GM12878 (cell line): ENCODE results near the gene CALR. TPM values are rescaled to one million over a fixed set of nuclear protein-coding genes. Genes with fewer than 3 reads are reported as not detected.

ENCODE experiments used
- CBFB ChIP-seq: IDR thresholded peaks from 2 replicates; pipeline ENCODE4 v1.6.1; 2016; ENCODE audit warnings: antibody characterized with exemption, low read depth
- CEBPZ ChIP-seq: fragments of 150-350 bp; IDR thresholded peaks from 2 replicates; pipeline ENCODE4 v1.6.1; 2016; ENCODE audit warnings: low read depth, low read length
- CTCF ChIP-seq, 3 experiments: IDR thresholded peaks in 2 of 3; conservative IDR thresholded peaks in 1 of 3; 2 replicates each; pipeline ENCODE4 v1.5.1; 2011; ENCODE audit warnings: low read depth in 3 of 3, low read length in 3 of 3, mild to moderate bottlenecking in 3 of 3, control low read depth in 2 of 3, moderate library complexity in 2 of 3, inconsistent platforms in 1 of 3, mixed read lengths in 1 of 3; ENCODE audit not compliant: control insufficient read depth in 2 of 3, insufficient read depth in 1 of 3; ENCODE audit errors: extremely low read depth in 1 of 3
- EGR1 ChIP-seq, 2 experiments: IDR thresholded peaks; 1 replicate in 1 of 2; 2 replicates in 1 of 2; pipeline ENCODE4 v1.6.1; 2011 to 2012; ENCODE audit warnings: low read depth in 2 of 2, low read length in 2 of 2, borderline replicate concordance in 1 of 2, mild to moderate bottlenecking in 1 of 2, moderate library complexity in 1 of 2
- ETV6 ChIP-seq, 2 experiments: fragments of 450-650 bp in 1 of 2; IDR thresholded peaks in 1 of 2; conservative IDR thresholded peaks in 1 of 2; 2 replicates each; pipeline ENCODE4 v1.6.1; 2014; ENCODE audit warnings: antibody characterized with exemption in 1 of 2, borderline replicate concordance in 1 of 2, low read depth in 1 of 2, mild to moderate bottlenecking in 1 of 2, moderate library complexity in 1 of 2
- GABPA ChIP-seq: IDR thresholded peaks from 2 replicates; pipeline ENCODE4 v1.6.1; 2014; ENCODE audit warnings: antibody characterized with exemption, low read depth, mild to moderate bottlenecking, inconsistent platforms
- IKZF2 ChIP-seq, 2 experiments: fragments of 450-650 bp; IDR thresholded peaks; 2 replicates each; pipeline ENCODE4 v1.6.1; 2017; ENCODE audit warnings: mild to moderate bottlenecking in 2 of 2, moderate library complexity in 2 of 2
- IRF4 ChIP-seq: IDR thresholded peaks from 2 replicates; pipeline ENCODE4 v1.6.1; 2011; ENCODE audit warnings: low read depth, low read length
- MEF2B ChIP-seq: fragments of 450-650 bp; IDR thresholded peaks from 2 replicates; pipeline ENCODE4 v1.6.1; 2018; ENCODE audit warnings: mild to moderate bottlenecking, moderate library complexity; ENCODE audit not compliant: partially characterized antibody, poor library complexity, severe bottlenecking
- NFXL1 ChIP-seq: fragments of 450-650 bp; IDR thresholded peaks from 2 replicates; pipeline ENCODE4 v1.6.1; 2017; ENCODE audit warnings: antibody characterized with exemption, mild to moderate bottlenecking, borderline replicate concordance
- NR2C1 ChIP-seq: fragments of 450-650 bp; IDR thresholded peaks from 2 replicates; pipeline ENCODE4 v1.6.1; 2017; ENCODE audit warnings: antibody characterized with exemption, mild to moderate bottlenecking, moderate library complexity
- NR2C2 ChIP-seq: IDR thresholded peaks from 2 replicates; pipeline ENCODE4 v1.6.1; 2011; ENCODE audit warnings: borderline replicate concordance, low read depth; ENCODE audit not compliant: control insufficient read depth, insufficient read length
- NR2F1 ChIP-seq: fragments of 450-650 bp; conservative IDR thresholded peaks from 2 replicates; pipeline ENCODE4 v1.6.1; 2017; ENCODE audit warnings: mild to moderate bottlenecking
- NRF1 ChIP-seq: conservative IDR thresholded peaks from 2 replicates; pipeline ENCODE4 v1.6.1; 2011; ENCODE audit warnings: mild to moderate bottlenecking, low read depth, low read length, improper control_type of control experiment
- RUNX3 ChIP-seq: IDR thresholded peaks from 2 replicates; pipeline ENCODE4 v1.6.1; 2012; ENCODE audit warnings: low read length, inconsistent platforms
- SIX5 ChIP-seq: IDR thresholded peaks from 2 replicates; pipeline ENCODE4 v1.6.1; 2011; ENCODE audit warnings: mild to moderate bottlenecking, low read depth, low read length, moderate library complexity; ENCODE audit not compliant: severe bottlenecking
- SREBF1 ChIP-seq: IDR thresholded peaks from 2 replicates; pipeline ENCODE4 v1.6.1; 2012; ENCODE audit warnings: mild to moderate bottlenecking, low read length
- ZBTB33 ChIP-seq: fragments of 450-650 bp; IDR thresholded peaks from 2 replicates; pipeline ENCODE4 v1.6.1; 2017; ENCODE audit warnings: mild to moderate bottlenecking
- ZNF384 ChIP-seq: IDR thresholded peaks from 2 replicates; pipeline ENCODE4 v1.6.1; 2012; ENCODE audit warnings: low read depth, mild to moderate bottlenecking, low read length, improper control_type of control experiment, borderline replicate concordance
- ZZZ3 ChIP-seq: IDR thresholded peaks from 2 replicates; pipeline ENCODE4 v1.6.1; 2011; ENCODE audit warnings: low read depth; ENCODE audit not compliant: control insufficient read depth, insufficient read length
- polyA plus RNA-seq, 11 experiments: library from polyadenylated mRNA; depleted of rRNA in 4 of 11; unstranded in 6 of 11; stranded (reverse) in 5 of 11; fragments of >200 nt; fragmentation: Nextera tagmentation in 4 of 11; fragmentation: Illumina TruSeq in 1 of 11; extraction: Ambion mirVana in 4 of 11; extraction: Trizol in 1 of 11; gene quantifications; 1 replicate in 1 of 11; 2 replicates in 10 of 11; pipeline versions ENCODE4 v1.2.1 to v1.2.3, GENCODE V29; 2011 to 2016; ENCODE audit warnings: inconsistent platforms in 2 of 11, missing spikeins in 2 of 11, low read depth in 1 of 11
- total RNA-seq, 4 experiments: library from RNA; depleted of rRNA in 3 of 4; stranded (reverse); fragments of >200 nt in 3 of 4; fragmentation: Illumina TruSeq in 1 of 4; extraction: Trizol in 1 of 4; gene quantifications; 2 replicates each; pipeline versions ENCODE4 v1.2.1 to v1.2.3, GENCODE V29; 2013 to 2021

CALR gene
- total and polyA plus RNA-seq, 10 of the 15 experiments (the other 5 are each of a cell fraction or from before 2014, with no cell fraction given) = 202 to 1,451 (median 749) TPM

GRCh38 chr19:12985049-12985776 lies 46.8 kb downstream of the CALR start (continued):
- no peak for TF ChIP-seq GABPA
- TF ChIP-seq RUNX3 = no peak
- TF ChIP-seq NR2F1 = peak; percentile 95
- no peak for TF ChIP-seq NR2C2
- no peak for TF ChIP-seq ZZZ3
- no peak for TF ChIP-seq ETV6 (conservative IDR thresholded peaks at IDR 0.05 in 1 of 2, IDR thresholded peaks at IDR 0.05 in 1 of 2; ENCODE audit: borderline replicate concordance in 1 of 2, low read depth in 1 of 2)
- no peak for TF ChIP-seq CBFB
- no peak for TF ChIP-seq CEBPZ
- peak; percentile 20 to 23; a peak in 2 of 4 replicates for TF ChIP-seq IKZF2 (IDR thresholded peaks at IDR 0.05)
- TF ChIP-seq NR2C1 = no peak
- no peak for TF ChIP-seq NFXL1
- no peak for TF ChIP-seq NRF1
- TF ChIP-seq SIX5 = no peak
- TF ChIP-seq MEF2B = peak; percentile 77
- no peak for TF ChIP-seq CTCF (IDR thresholded peaks at IDR 0.05 in 2 of 3, conservative IDR thresholded peaks at IDR 0.05 in 1 of 3; ENCODE audit: control insufficient read depth in 2 of 3, extremely low read depth in 1 of 3, insufficient read depth in 1 of 3, low read depth in 3 of 3, low read length in 3 of 3)
- no peak for TF ChIP-seq IRF4
- no peak for TF ChIP-seq ZNF384
- TF ChIP-seq ZBTB33 = no peak
- TF ChIP-seq SREBF1 = no peak
- TF ChIP-seq EGR1 (IDR thresholded peaks at IDR 0.05; ENCODE audit: borderline replicate concordance in 1 of 2, low read depth in 2 of 2, low read length in 2 of 2) = no peak
